Activated CD4-positive, alpha-beta T cell treated with anti-CD3 and anti-CD28 coated beads for 24 hours (primary cell): Measurements from ENCODE around the gene APC2.

Source experiments
- DNase-seq, 2 donors: peaks; one replicate each; pipeline ENCODE4 v3.0.0-alpha.2; 2020; ENCODE audit warnings: low read depth in 2 of 2

The APC2 gene

GRCh38 chr19:1446713-1447481 lies 3.0 kb upstream of the APC2 start:
- no peak for DNase-seq

- DNase-seq = no peak
These were observed 2.4 kb upstream of the APC2 start for GRCh38 chr19:1447504-1447903.

- DNase-seq = no peak
These were observed 2.0 kb upstream of the APC2 start for GRCh38 chr19:1447944-1448343.

- DNase-seq = no peak
These were observed 1.1 kb downstream of the APC2 start for GRCh38 chr19:1450735-1451731.

GRCh38 chr19:1451916-1452801 lies 2.2 kb downstream of the APC2 start:
- no peak for DNase-seq

- no peak for DNase-seq
These were observed 3.0 kb downstream of the APC2 start for GRCh38 chr19:1452802-1453524.

- no peak for DNase-seq
These were observed 3.8 kb downstream of the APC2 start for GRCh38 chr19:1453525-1454364.

GRCh38 chr19:1455002-1455335 lies 5.0 kb downstream of the APC2 start:
- DNase-seq = no peak

- no peak for DNase-seq
These were observed 5.6 kb downstream of the APC2 start for GRCh38 chr19:1455336-1456120.

- no peak for DNase-seq
These were observed 6.4 kb downstream of the APC2 start for GRCh38 chr19:1456121-1456900.

GRCh38 chr19:1457031-1457739 lies 7.3 kb downstream of the APC2 start:
- DNase-seq = no peak

- no peak for DNase-seq
These were observed 8.0 kb downstream of the APC2 start for GRCh38 chr19:1457892-1458291.

- no peak for DNase-seq
These were observed 9.6 kb downstream of the APC2 start for GRCh38 chr19:1459479-1459878.

- DNase-seq = no peak
These were observed 10.4 kb downstream of the APC2 start for GRCh38 chr19:1460033-1460995.

- no peak for DNase-seq
These were observed 11.9 kb downstream of the APC2 start for GRCh38 chr19:1461862-1462261.

- DNase-seq = no peak
These were observed 15.5 kb downstream of the APC2 start for GRCh38 chr19:1465191-1466016.
